ENCODE results near the gene GARS1.

GARS1 gene

DNA sequence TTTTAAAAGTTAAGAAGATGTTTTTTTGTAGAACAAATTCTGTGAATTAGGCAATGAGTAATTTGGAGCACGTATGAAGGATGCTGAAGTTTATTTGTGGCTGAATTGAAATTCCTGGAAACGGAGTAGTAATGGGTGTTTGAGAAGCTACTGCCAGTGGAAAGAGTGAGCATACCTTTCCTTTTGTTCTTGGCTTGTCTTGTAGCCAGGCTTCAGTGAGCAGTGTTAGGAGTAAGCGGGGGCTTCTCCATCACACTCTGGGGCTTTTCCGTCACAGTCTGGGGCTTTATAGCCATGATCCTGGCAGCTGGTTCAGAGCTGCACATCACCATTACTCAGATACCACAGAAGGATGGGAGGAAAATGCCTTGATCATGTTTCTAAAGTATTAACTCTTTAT, 32.3 kb downstream of the GARS1 start:
- Histone ChIP-seq H3K36me3 (ENCODE audit: control insufficient read depth in 2 of 2, insufficient read depth in 1 of 2, low read length in 2 of 2) (peaks cover 57 to 71% of the 10 kb centered on the region in 2 experiments), H3K9me3 (ENCODE audit: control insufficient read depth, insufficient read depth, low read depth, low read length) (no peaks in the 10 kb centered on the region), H3K4me1 (ENCODE audit: control insufficient read depth, insufficient read depth, low read length) (no peaks in the 10 kb centered on the region), H3K27ac (ENCODE audit: extremely low read depth, low read depth, low read length) (no peak overlapping the region), H3K4me3 (ENCODE audit: low read depth, low read length) (no peak overlapping the region)
- TF ChIP-seq ZNF664 (tag by site-specific recombination; IDR thresholded peaks at IDR 0.05) (no peak), ZNF335 (tag by site-specific recombination; conservative IDR thresholded peaks at IDR 0.05) (no peak), ZNF510 (tag by site-specific recombination; IDR thresholded peaks at IDR 0.05; ENCODE audit: insufficient replicate concordance) (no peak), ZNF221 (tag by site-specific recombination; IDR thresholded peaks at IDR 0.05; ENCODE audit: borderline replicate concordance) (no peak), ZNF513 (tag by site-specific recombination; IDR thresholded peaks at IDR 0.05) (no peak), KLF1 (tag by site-specific recombination; IDR thresholded peaks at IDR 0.05) (no peak), ZNF670 (tag by site-specific recombination; IDR thresholded peaks at IDR 0.05; ENCODE audit: low read depth) (no peak)
- TF ChIP-seq, protein P1, sequence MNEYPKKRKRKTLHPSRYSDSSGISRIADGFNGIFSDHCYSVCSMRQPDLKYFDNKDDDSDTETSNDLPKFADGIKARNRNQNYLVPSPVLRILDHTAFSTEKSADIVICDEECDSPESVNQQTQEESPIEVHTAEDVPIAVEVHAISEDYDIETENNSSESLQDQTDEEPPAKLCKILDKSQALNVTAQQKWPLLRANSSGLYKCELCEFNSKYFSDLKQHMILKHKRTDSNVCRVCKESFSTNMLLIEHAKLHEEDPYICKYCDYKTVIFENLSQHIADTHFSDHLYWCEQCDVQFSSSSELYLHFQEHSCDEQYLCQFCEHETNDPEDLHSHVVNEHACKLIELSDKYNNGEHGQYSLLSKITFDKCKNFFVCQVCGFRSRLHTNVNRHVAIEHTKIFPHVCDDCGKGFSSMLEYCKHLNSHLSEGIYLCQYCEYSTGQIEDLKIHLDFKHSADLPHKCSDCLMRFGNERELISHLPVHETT (tag by site-specific recombination; IDR thresholded peaks at IDR 0.05) = no peak
- TF ChIP-seq, protein P2, sequence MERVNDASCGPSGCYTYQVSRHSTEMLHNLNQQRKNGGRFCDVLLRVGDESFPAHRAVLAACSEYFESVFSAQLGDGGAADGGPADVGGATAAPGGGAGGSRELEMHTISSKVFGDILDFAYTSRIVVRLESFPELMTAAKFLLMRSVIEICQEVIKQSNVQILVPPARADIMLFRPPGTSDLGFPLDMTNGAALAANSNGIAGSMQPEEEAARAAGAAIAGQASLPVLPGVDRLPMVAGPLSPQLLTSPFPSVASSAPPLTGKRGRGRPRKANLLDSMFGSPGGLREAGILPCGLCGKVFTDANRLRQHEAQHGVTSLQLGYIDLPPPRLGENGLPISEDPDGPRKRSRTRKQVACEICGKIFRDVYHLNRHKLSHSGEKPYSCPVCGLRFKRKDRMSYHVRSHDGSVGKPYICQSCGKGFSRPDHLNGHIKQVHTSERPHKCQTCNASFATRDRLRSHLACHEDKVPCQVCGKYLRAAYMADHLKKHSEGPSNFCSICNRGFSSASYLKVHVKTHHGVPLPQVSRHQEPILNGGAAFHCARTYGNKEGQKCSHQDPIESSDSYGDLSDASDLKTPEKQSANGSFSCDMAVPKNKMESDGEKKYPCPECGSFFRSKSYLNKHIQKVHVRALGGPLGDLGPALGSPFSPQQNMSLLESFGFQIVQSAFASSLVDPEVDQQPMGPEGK (tag by site-specific recombination; IDR thresholded peaks at IDR 0.05) = no peak
- ChIA-PET POLR2A (interaction anchor here (0.7 kb wide), 1 partner anchor 1862 kb away, joined by 3 read pairs; no protein-coding TSS in a partner anchor), CTCF (interaction anchor here (0.5 to 1.3 kb wide), 2 partner anchors 13 to 113 kb away, joined by 4 to 5 read pairs; no protein-coding TSS in a partner anchor)

GRCh38 chr7:30630986-30631385, 36.3 kb downstream of the GARS1 start:
- POLR2A ChIA-PET = no interaction called here
- no peaks in the 10 kb centered on the region for H3K9me3 ChIP-seq (ENCODE audit: control insufficient read depth, insufficient read depth, low read depth, low read length)
- no peaks in the 10 kb centered on the region for H3K4me1 ChIP-seq (ENCODE audit: control insufficient read depth, insufficient read depth, low read length)
- H3K4me3 ChIP-seq (ENCODE audit: low read depth, low read length) = no peak overlapping the region
- CTCF ChIA-PET = interaction anchor here (1.0 kb wide), 1 partner anchor 110 kb away, joined by 4 read pairs; no protein-coding TSS in a partner anchor
- H3K27ac ChIP-seq (ENCODE audit: extremely low read depth, low read depth, low read length) = no peak overlapping the region
- H3K36me3 ChIP-seq (ENCODE audit: control insufficient read depth in 2 of 2, insufficient read depth in 1 of 2, low read length in 2 of 2) = peaks cover 49 to 85% of the 10 kb centered on the region in 2 experiments
- TF ChIP-seq FEZF1 (tag by site-specific recombination; IDR thresholded peaks at IDR 0.05) (no peak), ZNF311 (tag by site-specific recombination; IDR thresholded peaks at IDR 0.05; ENCODE audit: borderline replicate concordance) (no peak), ZNF776 (tag by site-specific recombination; IDR thresholded peaks at IDR 0.05; ENCODE audit: borderline replicate concordance) (no peak), ZNF121 (tag by site-specific recombination; IDR thresholded peaks at IDR 0.05) (no peak), ZNF571 (tag by site-specific recombination; IDR thresholded peaks at IDR 0.05) (no peak), SP3 (tag by site-specific recombination; IDR thresholded peaks at IDR 0.05) (no peak), ZSCAN18 (tag by site-specific recombination; IDR thresholded peaks at IDR 0.05) (no peak), ZBTB48 (tag by site-specific recombination; IDR thresholded peaks at IDR 0.05) (no peak), SETDB1 (IDR thresholded peaks at IDR 0.05; ENCODE audit: insufficient read length, low read length) (no peak), ZNF114 (tag by site-specific recombination; IDR thresholded peaks at IDR 0.05) (no peak), MEIS1 (CRISPR knock-in tag; IDR thresholded peaks at IDR 0.05; ENCODE audit: borderline replicate concordance) (no peak), ZNF514 (tag by site-specific recombination; IDR thresholded peaks at IDR 0.05) (no peak)
- TF ChIP-seq, protein P3, sequence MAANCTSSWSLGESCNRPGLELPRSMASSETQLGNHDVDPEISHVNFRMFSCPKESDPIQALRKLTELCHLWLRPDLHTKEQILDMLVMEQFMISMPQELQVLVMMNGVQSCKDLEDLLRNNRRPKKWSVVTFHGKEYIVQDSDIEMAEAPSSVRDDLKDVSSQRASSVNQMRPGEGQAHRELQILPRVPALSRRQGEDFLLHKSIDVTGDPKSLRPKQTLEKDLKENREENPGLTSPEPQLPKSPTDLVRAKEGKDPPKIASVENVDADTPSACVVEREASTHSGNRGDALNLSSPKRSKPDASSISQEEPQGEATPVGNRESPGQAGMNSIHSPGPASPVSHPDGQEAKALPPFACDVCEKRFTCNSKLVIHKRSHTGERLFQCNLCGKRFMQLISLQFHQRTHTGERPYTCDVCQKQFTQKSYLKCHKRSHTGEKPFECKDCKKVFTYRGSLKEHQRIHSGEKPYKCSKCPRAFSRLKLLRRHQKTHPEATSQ (tag by site-specific recombination; IDR thresholded peaks at IDR 0.05) = no peak
- TF ChIP-seq, protein P4, sequence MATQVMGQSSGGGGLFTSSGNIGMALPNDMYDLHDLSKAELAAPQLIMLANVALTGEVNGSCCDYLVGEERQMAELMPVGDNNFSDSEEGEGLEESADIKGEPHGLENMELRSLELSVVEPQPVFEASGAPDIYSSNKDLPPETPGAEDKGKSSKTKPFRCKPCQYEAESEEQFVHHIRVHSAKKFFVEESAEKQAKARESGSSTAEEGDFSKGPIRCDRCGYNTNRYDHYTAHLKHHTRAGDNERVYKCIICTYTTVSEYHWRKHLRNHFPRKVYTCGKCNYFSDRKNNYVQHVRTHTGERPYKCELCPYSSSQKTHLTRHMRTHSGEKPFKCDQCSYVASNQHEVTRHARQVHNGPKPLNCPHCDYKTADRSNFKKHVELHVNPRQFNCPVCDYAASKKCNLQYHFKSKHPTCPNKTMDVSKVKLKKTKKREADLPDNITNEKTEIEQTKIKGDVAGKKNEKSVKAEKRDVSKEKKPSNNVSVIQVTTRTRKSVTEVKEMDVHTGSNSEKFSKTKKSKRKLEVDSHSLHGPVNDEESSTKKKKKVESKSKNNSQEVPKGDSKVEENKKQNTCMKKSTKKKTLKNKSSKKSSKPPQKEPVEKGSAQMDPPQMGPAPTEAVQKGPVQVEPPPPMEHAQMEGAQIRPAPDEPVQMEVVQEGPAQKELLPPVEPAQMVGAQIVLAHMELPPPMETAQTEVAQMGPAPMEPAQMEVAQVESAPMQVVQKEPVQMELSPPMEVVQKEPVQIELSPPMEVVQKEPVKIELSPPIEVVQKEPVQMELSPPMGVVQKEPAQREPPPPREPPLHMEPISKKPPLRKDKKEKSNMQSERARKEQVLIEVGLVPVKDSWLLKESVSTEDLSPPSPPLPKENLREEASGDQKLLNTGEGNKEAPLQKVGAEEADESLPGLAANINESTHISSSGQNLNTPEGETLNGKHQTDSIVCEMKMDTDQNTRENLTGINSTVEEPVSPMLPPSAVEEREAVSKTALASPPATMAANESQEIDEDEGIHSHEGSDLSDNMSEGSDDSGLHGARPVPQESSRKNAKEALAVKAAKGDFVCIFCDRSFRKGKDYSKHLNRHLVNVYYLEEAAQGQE (tag by site-specific recombination; IDR thresholded peaks at IDR 0.05) = no peak
